Stimulated activated CD4-positive, alpha-beta T cell treated with anti-CD3 and anti-CD28 coated beads, TNF-alpha, amount 100 ng/mL, for 24 hours (primary cell): ENCODE measurements around the gene IL1A.

Experiments used
- DNase-seq, 3 experiments: peaks; one replicate each; pipeline ENCODE4 v3.0.0-alpha.2; 2020; ENCODE audit warnings: low read depth in 3 of 3

Gene IL1A

GRCh38 chr2:112726487-112727190 is 57.7 kb downstream of the IL1A start:
- peak; percentile 74 to 86 (median 78) for DNase-seq

- DNase-seq, result no peak
Observed at GRCh38 chr2:112725545-112726457, 58.5 kb downstream of the IL1A start.

- no peak for DNase-seq
Observed at GRCh38 chr2:112724591-112725525, 59.4 kb downstream of the IL1A start.

- DNase-seq, result no peak
Observed at GRCh38 chr2:112723995-112724394, 60.3 kb downstream of the IL1A start.
